Small intestine (tissue), 16 donors: Measurements from ENCODE around the gene ERAP2. TPM values are rescaled to one million over a fixed set of nuclear protein-coding genes. Genes with fewer than 3 reads are reported as not detected.
A peak's percentile ranks its signal among the peaks of the same experiment; 100 is the strongest.

Experiments
- DNase-seq, 2 donors: peaks; one replicate each; pipeline versions ENCODE4 v3.0.0 to v3.0.0-alpha.2; 2013
- FAIRE-seq: peaks from 2 replicates; lab custom pipeline; 2012; peaks lifted over from hg19 to GRCh38; lab: Jason Lieb, UNC
- H3K27ac ChIP-seq, 3 donors: one replicate each; pipeline ENCODE4 v1.5.1; 2013; ENCODE audit warnings: low read length in 2 of 3, mild to moderate bottlenecking in 2 of 3, control low read depth in 1 of 3, inconsistent platforms in 1 of 3, low read depth in 1 of 3, moderate library complexity in 1 of 3
- H3K27me3 ChIP-seq, 3 donors: one replicate each; pipeline ENCODE4 v1.6.1; 2013; ENCODE audit warnings: low read length in 3 of 3, inconsistent platforms in 1 of 3; ENCODE audit not compliant: control insufficient read depth in 3 of 3, insufficient read depth in 3 of 3
- H3K36me3 ChIP-seq, 3 donors: one replicate each; pipeline ENCODE4 v1.6.1; 2013; ENCODE audit warnings: low read length in 3 of 3, inconsistent platforms in 1 of 3, low read depth in 1 of 3, mild to moderate bottlenecking in 1 of 3, moderate library complexity in 1 of 3; ENCODE audit not compliant: control insufficient read depth in 3 of 3, insufficient read depth in 2 of 3
- H3K4me1 ChIP-seq, 3 donors: one replicate each; pipeline ENCODE4 v1.6.1; 2013; ENCODE audit warnings: low read length in 2 of 3, inconsistent platforms in 1 of 3, low read depth in 1 of 3, mild to moderate bottlenecking in 1 of 3, moderate library complexity in 1 of 3; ENCODE audit not compliant: control insufficient read depth in 3 of 3, insufficient read depth in 2 of 3
- H3K4me3 ChIP-seq, 3 donors: one replicate each; pipeline ENCODE4 v1.5.1; 2013; ENCODE audit warnings: low read length in 3 of 3, control low read depth in 1 of 3, inconsistent platforms in 1 of 3, low read depth in 1 of 3, mild to moderate bottlenecking in 1 of 3, moderate library complexity in 1 of 3
- H3K9me3 ChIP-seq, 2 donors: one replicate each; pipeline ENCODE4 v1.6.1; 2013; ENCODE audit warnings: low read depth in 1 of 2, low read length in 1 of 2; ENCODE audit not compliant: control insufficient read depth in 2 of 2, insufficient read depth in 1 of 2
- WGBS, 3 donors: extraction: QIAGEN DNeasy Blood & Tissue Kit; methylation state at CpG; one replicate each; pipeline ENCODE4 v1.1.7; 2013; 5-methylcytosine and 5-hydroxymethylcytosine counted together
- long read RNA-seq, 10 donors: transcript quantifications; one replicate each; lab custom pipeline, GENCODE V29; 2026
- polyA plus RNA-seq, 4 donors: library from polyadenylated mRNA; stranded (reverse) in 3 of 4; unstranded in 1 of 4; fragments of 200-250 nt in 3 of 4; fragments of 120-200 nt in 1 of 4; gene quantifications; one replicate each; pipeline versions ENCODE4 v1.2.1 to v1.2.3, GENCODE V29; 2013
- donor health status: healthy with polysubstance abuse.
- donor health status: control.
- donor health status: control.
- donor health status: Bipolar disorder and iron deficiency.
- donor health status: healthy.

The ERAP2 gene
- polyA plus RNA-seq, result 10 to 100 TPM in 1 of 4 donors, 1 to 10 TPM in 3; 4.1 to 43.3 (median 6.0) TPM
- long read RNA-seq, donor 1, full-length matches to known transcripts, result 3 of 16 reads
- long read RNA-seq, donor 1, partial matches to known transcripts, result 13 of 16 reads
- long read RNA-seq, donor 1, other reads (novel, unspliced or antisense), result 0 of 16 reads
- long read RNA-seq, donor 2, result 0 reads
- long read RNA-seq, donor 3, result 0 reads
- long read RNA-seq, donor 4, result 0 reads
- long read RNA-seq, donor 5, partial matches to known transcripts, result 0 of 1 reads
- long read RNA-seq, donor 5, other reads (novel, unspliced or antisense), result 0 of 1 reads
- long read RNA-seq, donor 6, result 0 reads
- long read RNA-seq, donor 7, result 0 reads
- long read RNA-seq, donor 8, result 0 reads
- long read RNA-seq, donor 9, result 0 reads
- long read RNA-seq, donor 10, partial matches to known transcripts, result 0 of 3 reads
- long read RNA-seq, donor 10, other reads (novel, unspliced or antisense), result 0 of 3 reads

- no peak for FAIRE-seq
- Histone ChIP-seq H3K4me1 (peaks cover 6 to 13% (median 11%) of the 10 kb centered on the region in 3 donors), H3K27me3 (no peaks in the 10 kb centered on the region), H3K36me3 (no peaks in the 10 kb centered on the region), H3K4me3 (peak within 1 kb of the TSS; percentile 46 to 60 (median 59)), H3K27ac (peak within 1 kb of the TSS; percentile 63 to 90 (median 64)), H3K9me3 (no peaks in the 10 kb centered on the region)
- WGBS, 3 donors, result 2 to 5% (median 2%) methylated on average over 6 of the region's 6 CpGs
- DNase-seq, result peak; percentile 76 to 84
Measured at GRCh38 chr5:96876292-96876850, at the start of gene ERAP2. Gene ERAP2 (plus strand): TSS chr5:96876500. CDS start chr5:96879686, 3,186 bp downstream.

- Histone ChIP-seq H3K36me3 (no peaks in the 10 kb centered on the region), H3K27me3 (no peaks in the 10 kb centered on the region), H3K27ac (no peak overlapping the region), H3K9me3 (no peaks in the 10 kb centered on the region), H3K4me1 (no peaks in the 10 kb centered on the region), H3K4me3 (no peak overlapping the region)
- FAIRE-seq (no peak), DNase-seq (no peak)
- WGBS, 3 donors, result 80 to 93% (median 90%) methylated on average over 6 of the region's 6 CpGs
Measured at GRCh38 chr5:96829297-96829696, 47.0 kb upstream of the ERAP2 start.

- Histone ChIP-seq H3K4me3 (no peak overlapping the region), H3K36me3 (no peaks in the 10 kb centered on the region), H3K9me3 (no peaks in the 10 kb centered on the region), H3K27ac (no peak overlapping the region), H3K27me3 (no peaks in the 10 kb centered on the region), H3K4me1 (peaks cover 2 to 7% (median 4%) of the 10 kb centered on the region in 3 donors)
- FAIRE-seq, result no peak
- WGBS, 3 donors, result 69 to 85% (median 79%) methylated on average over 3 of the region's 3 CpGs
- no peak for DNase-seq
Measured at GRCh38 chr5:96834016-96834415, 42.3 kb upstream of the ERAP2 start.

GRCh38 chr5:96835791-96836191 is 40.5 kb upstream of the ERAP2 start:
- DNase-seq (no peak), FAIRE-seq (no peak)
- no peak overlapping the region for H3K27ac ChIP-seq
- no peak overlapping the region for H3K4me3 ChIP-seq
- no peaks in the 10 kb centered on the region for H3K27me3 ChIP-seq
- 72 to 84% (median 73%) methylated on average over 2 of the region's 2 CpGs for WGBS, 3 donors
- peaks cover 7 to 20% (median 7%) of the 10 kb centered on the region in 3 donors for H3K4me1 ChIP-seq
- H3K36me3 ChIP-seq, result no peaks in the 10 kb centered on the region
- no peaks in the 10 kb centered on the region for H3K9me3 ChIP-seq

GRCh38 chr5:96836817-96837216 is 39.5 kb upstream of the ERAP2 start:
- WGBS, 3 donors, result 95 to 100% (median 98%) methylated on average over 1 of the region's 1 CpG
- Histone ChIP-seq H3K36me3 (no peaks in the 10 kb centered on the region), H3K4me3 (no peak overlapping the region), H3K9me3 (no peaks in the 10 kb centered on the region), H3K27me3 (no peaks in the 10 kb centered on the region), H3K27ac (no peak overlapping the region), H3K4me1 (peaks cover 7 to 26% (median 7%) of the 10 kb centered on the region in 3 donors)
- DNase-seq (no peak), FAIRE-seq (peak; percentile 76)

- Histone ChIP-seq H3K36me3 (no peaks in the 10 kb centered on the region), H3K9me3 (no peaks in the 10 kb centered on the region), H3K4me1 (peaks cover 7 to 26% (median 7%) of the 10 kb centered on the region in 3 donors), H3K27ac (no peak overlapping the region), H3K27me3 (no peaks in the 10 kb centered on the region), H3K4me3 (no peak overlapping the region)
- WGBS, 3 donors, result 85 to 89% (median 87%) methylated on average over 14 of the region's 14 CpGs
- DNase-seq (no peak), FAIRE-seq (no peak)
Measured at GRCh38 chr5:96837303-96837702, 39.0 kb upstream of the ERAP2 start.

GRCh38 chr5:96838201-96839070 is 37.9 kb upstream of the ERAP2 start:
- Histone ChIP-seq H3K4me3 (no peak overlapping the region), H3K27ac (peak overlapping the region; percentile 32 to 68 (median 61)), H3K36me3 (no peaks in the 10 kb centered on the region), H3K4me1 (peaks cover 7 to 26% (median 7%) of the 10 kb centered on the region in 3 donors), H3K27me3 (no peaks in the 10 kb centered on the region), H3K9me3 (peaks cover 0 to 3% of the 10 kb centered on the region in 2 donors)
- WGBS, 3 donors, result 12 to 51% (median 22%) methylated on average over 2 of the region's 2 CpGs
- DNase-seq, result peak; percentile 86 to 87
- peak; percentile 19 for FAIRE-seq

- no peaks in the 10 kb centered on the region for H3K36me3 ChIP-seq
- no peaks in the 10 kb centered on the region for H3K27me3 ChIP-seq
- peaks cover 0 to 3% of the 10 kb centered on the region in 2 donors for H3K9me3 ChIP-seq
- 53 to 74% (median 57%) methylated on average over 2 of the region's 2 CpGs for WGBS, 3 donors
- peak overlapping the region; percentile 60 to 68 (median 61) for H3K27ac ChIP-seq
- H3K4me3 ChIP-seq, result no peak overlapping the region
- FAIRE-seq, result no peak
- DNase-seq, result no peak
- H3K4me1 ChIP-seq, result peaks cover 7 to 26% (median 7%) of the 10 kb centered on the region in 3 donors
Measured at GRCh38 chr5:96839071-96839592, 37.2 kb upstream of the ERAP2 start.
